A549 (cell line): ENCODE measurements around the gene TSC22D1.

ENCODE experiments used
- CBX2 ChIP-seq: fragments of 200-600 bp; sonication (generic); IDR thresholded peaks from 2 replicates; pipeline ENCODE4 v1.6.1; 2016; ENCODE audit warnings: low read depth, mild to moderate bottlenecking, borderline replicate concordance
- HDAC2 ChIP-seq: fragments of 200-600 bp; sonication (generic); IDR thresholded peaks from 2 replicates; pipeline ENCODE4 v1.6.1; 2016
- MYC ChIP-seq: IDR thresholded peaks from 2 replicates; pipeline ENCODE4 v1.6.1; 2012; ENCODE audit warnings: mild to moderate bottlenecking, inconsistent platforms, low read length, improper control_type of control experiment, borderline replicate concordance
- POLR2A ChIP-seq: IDR thresholded peaks from 2 replicates; pipeline ENCODE4 v1.6.1; 2012; ENCODE audit warnings: mild to moderate bottlenecking, low read length
- RFX5 ChIP-seq: fragments of 450-650 bp; IDR thresholded peaks from 2 replicates; pipeline ENCODE4 v1.7.1; 2014; ENCODE audit warnings: antibody characterized with exemption, mild to moderate bottlenecking, moderate library complexity
- TF ChIP-seq, protein P1 (sequence below): fragments of 250-450 bp; sonication (Bioruptor Pico); IDR thresholded peaks from 2 replicates; pipeline ENCODE4 v1.5.0; 2021; ENCODE audit warnings: mild to moderate bottlenecking, moderate library complexity, borderline replicate concordance
- TF ChIP-seq, protein P2 (sequence below): fragments of >200 bp; sonication (Bioruptor Twin); formaldehyde crosslinking; IDR thresholded peaks from 3 replicates; pipeline ENCODE4 v1.5.1; 2016
- TF ChIP-seq, protein P3 (sequence below): fragments of 200-600 bp; sonication (generic); IDR thresholded peaks from 2 replicates; pipeline ENCODE4 v1.6.1; 2016; ENCODE audit warnings: antibody characterized with exemption, mild to moderate bottlenecking, moderate library complexity

DNA sequence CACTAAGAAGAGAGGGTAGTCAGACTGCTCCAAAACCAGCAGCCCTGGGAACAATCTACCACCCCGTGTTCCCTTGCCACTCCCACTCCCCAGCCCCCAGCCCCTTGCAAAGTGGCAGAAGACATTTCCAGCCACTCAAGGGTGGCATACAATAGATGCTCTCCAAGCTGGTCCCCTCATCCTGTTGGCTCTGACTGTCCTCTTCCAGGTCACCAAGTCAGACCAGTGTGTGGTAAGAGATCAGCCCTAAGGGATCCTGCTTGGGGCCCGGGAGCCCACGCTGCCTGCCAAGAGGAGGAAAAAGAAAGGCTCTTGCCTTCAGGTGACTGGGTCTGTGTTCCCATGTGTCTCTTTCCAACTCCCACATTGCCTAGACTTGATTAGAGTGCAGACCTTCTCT lies 177.5 kb downstream of the TSC22D1 start:
- no peak for TF ChIP-seq CBX2
- TF ChIP-seq, protein P1, sequence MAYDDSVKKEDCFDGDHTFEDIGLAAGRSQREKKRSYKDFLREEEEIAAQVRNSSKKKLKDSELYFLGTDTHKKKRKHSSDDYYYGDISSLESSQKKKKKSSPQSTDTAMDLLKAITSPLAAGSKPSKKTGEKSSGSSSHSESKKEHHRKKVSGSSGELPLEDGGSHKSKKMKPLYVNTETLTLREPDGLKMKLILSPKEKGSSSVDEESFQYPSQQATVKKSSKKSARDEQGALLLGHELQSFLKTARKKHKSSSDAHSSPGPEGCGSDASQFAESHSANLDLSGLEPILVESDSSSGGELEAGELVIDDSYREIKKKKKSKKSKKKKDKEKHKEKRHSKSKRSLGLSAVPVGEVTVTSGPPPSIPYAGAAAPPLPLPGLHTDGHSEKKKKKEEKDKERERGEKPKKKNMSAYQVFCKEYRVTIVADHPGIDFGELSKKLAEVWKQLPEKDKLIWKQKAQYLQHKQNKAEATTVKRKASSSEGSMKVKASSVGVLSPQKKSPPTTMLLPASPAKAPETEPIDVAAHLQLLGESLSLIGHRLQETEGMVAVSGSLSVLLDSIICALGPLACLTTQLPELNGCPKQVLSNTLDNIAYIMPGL (CRISPR knock-in tag), result no peak
- TF ChIP-seq, protein P2, sequence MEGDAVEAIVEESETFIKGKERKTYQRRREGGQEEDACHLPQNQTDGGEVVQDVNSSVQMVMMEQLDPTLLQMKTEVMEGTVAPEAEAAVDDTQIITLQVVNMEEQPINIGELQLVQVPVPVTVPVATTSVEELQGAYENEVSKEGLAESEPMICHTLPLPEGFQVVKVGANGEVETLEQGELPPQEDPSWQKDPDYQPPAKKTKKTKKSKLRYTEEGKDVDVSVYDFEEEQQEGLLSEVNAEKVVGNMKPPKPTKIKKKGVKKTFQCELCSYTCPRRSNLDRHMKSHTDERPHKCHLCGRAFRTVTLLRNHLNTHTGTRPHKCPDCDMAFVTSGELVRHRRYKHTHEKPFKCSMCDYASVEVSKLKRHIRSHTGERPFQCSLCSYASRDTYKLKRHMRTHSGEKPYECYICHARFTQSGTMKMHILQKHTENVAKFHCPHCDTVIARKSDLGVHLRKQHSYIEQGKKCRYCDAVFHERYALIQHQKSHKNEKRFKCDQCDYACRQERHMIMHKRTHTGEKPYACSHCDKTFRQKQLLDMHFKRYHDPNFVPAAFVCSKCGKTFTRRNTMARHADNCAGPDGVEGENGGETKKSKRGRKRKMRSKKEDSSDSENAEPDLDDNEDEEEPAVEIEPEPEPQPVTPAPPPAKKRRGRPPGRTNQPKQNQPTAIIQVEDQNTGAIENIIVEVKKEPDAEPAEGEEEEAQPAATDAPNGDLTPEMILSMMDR, result no peak
- TF ChIP-seq HDAC2, result no peak
- no peak for TF ChIP-seq POLR2A
- TF ChIP-seq, protein P3, sequence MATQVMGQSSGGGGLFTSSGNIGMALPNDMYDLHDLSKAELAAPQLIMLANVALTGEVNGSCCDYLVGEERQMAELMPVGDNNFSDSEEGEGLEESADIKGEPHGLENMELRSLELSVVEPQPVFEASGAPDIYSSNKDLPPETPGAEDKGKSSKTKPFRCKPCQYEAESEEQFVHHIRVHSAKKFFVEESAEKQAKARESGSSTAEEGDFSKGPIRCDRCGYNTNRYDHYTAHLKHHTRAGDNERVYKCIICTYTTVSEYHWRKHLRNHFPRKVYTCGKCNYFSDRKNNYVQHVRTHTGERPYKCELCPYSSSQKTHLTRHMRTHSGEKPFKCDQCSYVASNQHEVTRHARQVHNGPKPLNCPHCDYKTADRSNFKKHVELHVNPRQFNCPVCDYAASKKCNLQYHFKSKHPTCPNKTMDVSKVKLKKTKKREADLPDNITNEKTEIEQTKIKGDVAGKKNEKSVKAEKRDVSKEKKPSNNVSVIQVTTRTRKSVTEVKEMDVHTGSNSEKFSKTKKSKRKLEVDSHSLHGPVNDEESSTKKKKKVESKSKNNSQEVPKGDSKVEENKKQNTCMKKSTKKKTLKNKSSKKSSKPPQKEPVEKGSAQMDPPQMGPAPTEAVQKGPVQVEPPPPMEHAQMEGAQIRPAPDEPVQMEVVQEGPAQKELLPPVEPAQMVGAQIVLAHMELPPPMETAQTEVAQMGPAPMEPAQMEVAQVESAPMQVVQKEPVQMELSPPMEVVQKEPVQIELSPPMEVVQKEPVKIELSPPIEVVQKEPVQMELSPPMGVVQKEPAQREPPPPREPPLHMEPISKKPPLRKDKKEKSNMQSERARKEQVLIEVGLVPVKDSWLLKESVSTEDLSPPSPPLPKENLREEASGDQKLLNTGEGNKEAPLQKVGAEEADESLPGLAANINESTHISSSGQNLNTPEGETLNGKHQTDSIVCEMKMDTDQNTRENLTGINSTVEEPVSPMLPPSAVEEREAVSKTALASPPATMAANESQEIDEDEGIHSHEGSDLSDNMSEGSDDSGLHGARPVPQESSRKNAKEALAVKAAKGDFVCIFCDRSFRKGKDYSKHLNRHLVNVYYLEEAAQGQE, result no peak
- TF ChIP-seq RFX5, result no peak
- TF ChIP-seq MYC, result no peak
